Activated effector memory CD4-positive, alpha-beta T cell treated with Interleukin-2 at 50 U/mL for 16 hours (primary cell): ENCODE measurements around the gene CNTNAP2.

Source experiments
- DNase-seq: peaks from one replicate; pipeline ENCODE4 v3.0.0-alpha.2; 2020

CNTNAP2 gene

GRCh38 chr7:148079206-148080080 is 1962.8 kb downstream of the CNTNAP2 start:
- DNase-seq = no peak

GRCh38 chr7:148083448-148083847 is 1966.8 kb downstream of the CNTNAP2 start:
- no peak for DNase-seq

GRCh38 chr7:148084138-148084537 is 1967.5 kb downstream of the CNTNAP2 start:
- no peak for DNase-seq

GRCh38 chr7:148091882-148092281 is 1975.3 kb downstream of the CNTNAP2 start:
- no peak for DNase-seq

- no peak for DNase-seq
These were observed 1977.0 kb downstream of the CNTNAP2 start for GRCh38 chr7:148093375-148094166.

GRCh38 chr7:148095066-148095465 is 1978.5 kb downstream of the CNTNAP2 start:
- no peak for DNase-seq

- DNase-seq = no peak
These were observed 1987.6 kb downstream of the CNTNAP2 start for GRCh38 chr7:148104136-148104716.

- DNase-seq = no peak
These were observed 1988.3 kb downstream of the CNTNAP2 start for GRCh38 chr7:148104924-148105323.

GRCh38 chr7:148105853-148106252 is 1989.3 kb downstream of the CNTNAP2 start:
- no peak for DNase-seq

- DNase-seq = no peak
These were observed 1991.0 kb downstream of the CNTNAP2 start for GRCh38 chr7:148107443-148108127.

GRCh38 chr7:148108381-148108780 is 1991.8 kb downstream of the CNTNAP2 start:
- DNase-seq = no peak

GRCh38 chr7:148110097-148110868 is 1993.7 kb downstream of the CNTNAP2 start:
- DNase-seq = no peak

GRCh38 chr7:148114804-148115203 is 1998.2 kb downstream of the CNTNAP2 start:
- no peak for DNase-seq

- no peak for DNase-seq
These were observed 1998.7 kb downstream of the CNTNAP2 start for GRCh38 chr7:148115308-148115707.

- DNase-seq = no peak
These were observed 1999.6 kb downstream of the CNTNAP2 start for GRCh38 chr7:148116195-148116594.

GRCh38 chr7:148116829-148117403 is 2000.3 kb downstream of the CNTNAP2 start:
- DNase-seq = no peak

GRCh38 chr7:148118371-148118770 is 2001.8 kb downstream of the CNTNAP2 start:
- DNase-seq = no peak

GRCh38 chr7:148121401-148121800 is 2004.8 kb downstream of the CNTNAP2 start:
- no peak for DNase-seq

GRCh38 chr7:148121847-148122246 is 2005.2 kb downstream of the CNTNAP2 start:
- DNase-seq = no peak

- DNase-seq = no peak
These were observed 2007.9 kb downstream of the CNTNAP2 start for GRCh38 chr7:148124477-148124876.

- no peak for DNase-seq
These were observed 2010.8 kb downstream of the CNTNAP2 start for GRCh38 chr7:148127374-148127773.

- DNase-seq = no peak
These were observed 2012.4 kb downstream of the CNTNAP2 start for GRCh38 chr7:148129023-148129422.
